ENCODE measurements around the gene C1QTNF4. TPM values are rescaled to one million over a fixed set of nuclear protein-coding genes. Genes with fewer than 3 reads are reported as not detected.

The C1QTNF4 gene
- total and polyA plus RNA-seq, 9 of the 15 experiments (the other 6 are each of a cell fraction or from before 2014, with no cell fraction given), result not detected

DNA sequence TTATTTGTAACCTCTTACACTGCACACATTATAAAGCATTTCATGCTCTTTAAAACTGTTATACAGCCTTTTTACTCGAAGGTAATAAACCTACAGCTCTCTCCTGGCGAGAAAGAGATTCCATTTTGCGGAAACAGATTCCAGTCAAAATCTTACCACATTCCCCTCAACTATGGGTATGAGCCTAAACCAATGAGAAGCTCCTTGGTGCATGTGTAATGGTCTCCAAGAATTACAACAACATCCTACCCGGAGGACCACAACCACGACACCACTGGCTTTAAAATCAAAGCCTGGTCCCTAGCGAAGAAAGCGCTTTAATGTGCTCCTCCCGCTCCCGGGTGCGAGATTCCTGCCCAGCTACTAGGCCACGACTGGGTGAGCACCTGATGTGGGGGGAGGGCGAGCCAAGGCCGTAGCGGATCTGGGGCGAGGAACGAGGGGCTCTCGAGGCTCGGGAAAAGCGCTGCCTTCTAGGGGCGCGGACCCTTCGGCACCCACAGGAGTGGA lies 42.1 kb downstream of the C1QTNF4 start:
- peak; percentile 29 for FAIRE-seq
- ChIA-PET POLR2A (interaction anchor here (0.6 to 3.8 kb wide), 9 partner anchors 10 to 1557 kb away, joined by 3 to 28 read pairs (median 5); partner anchors contain the start of gene PTPMT1), CTCF (ENCODE audit: low intra/inter-chr PET ratio) (no interaction called here)
- peak in 2 of 4 experiments; percentile 24 to 46 for DNase-seq (ENCODE audit: extremely low read depth in 1 of 4, low spot score in 3 of 4)
- BruUV-seq (replicated peaks), result no TSS peak
- Histone ChIP-seq H3K4me1 (replicated peaks in 1 of 2; ENCODE audit: control insufficient read depth in 2 of 2, insufficient read depth in 2 of 2, low read length in 2 of 2) (peaks cover 11 to 18% of the 10 kb centered on the region in 2 experiments; a peak in 4 of 5 replicates), H3K4me3 (peak overlapping the region; percentile 100), H3K79me2 (ENCODE audit: control insufficient read depth, insufficient read depth, low read length) (peaks cover 59% of the 10 kb centered on the region), H3K27me3 (ENCODE audit: control insufficient read depth in 2 of 2, insufficient read depth in 2 of 2, low read length in 2 of 2) (no peaks in the 10 kb centered on the region), H4K20me1 (replicated peaks; ENCODE audit: control insufficient read depth, insufficient read depth, low read length) (peaks cover 12% of the 10 kb centered on the region), H2AFZ (ENCODE audit: low read depth, low read length) (peak overlapping the region; percentile 69), H3K4me2 (ENCODE audit: insufficient read depth, low read length) (peak overlapping the region; percentile 96), H3K9me3 (replicated peaks; ENCODE audit: control insufficient read depth, insufficient read depth, low read depth, low read length) (no peaks in the 10 kb centered on the region), H3K36me3 (ENCODE audit: control insufficient read depth, insufficient read depth, low read length) (peaks cover 25% of the 10 kb centered on the region), H3K9ac (ENCODE audit: insufficient read depth in 1 of 2, low read depth in 2 of 2, low read length in 2 of 2) (peak overlapping the region; percentile 92 to 100), H3K9me1 (ENCODE audit: control insufficient read depth, insufficient read depth, low read length) (peaks cover 6% of the 10 kb centered on the region), H3K27ac (ENCODE audit: extremely low read depth, low read depth, low read length) (peak overlapping the region; percentile 92)
- ATAC-seq, result peak; percentile 23
- in situ Hi-C loops (cut with MboI) (no loop called here), intact Hi-C loops (cut with micrococcal nuclease) (loop anchor here (5.0 kb wide), 1 partner anchor 40 kb away; no protein-coding TSS in a partner anchor)
- 2% methylated on average over 22 of the region's 22 CpGs for WGBS (ENCODE audit: insufficient coverage, low coverage, missing lambda C conversion rate)
- TF ChIP-seq, protein P1, sequence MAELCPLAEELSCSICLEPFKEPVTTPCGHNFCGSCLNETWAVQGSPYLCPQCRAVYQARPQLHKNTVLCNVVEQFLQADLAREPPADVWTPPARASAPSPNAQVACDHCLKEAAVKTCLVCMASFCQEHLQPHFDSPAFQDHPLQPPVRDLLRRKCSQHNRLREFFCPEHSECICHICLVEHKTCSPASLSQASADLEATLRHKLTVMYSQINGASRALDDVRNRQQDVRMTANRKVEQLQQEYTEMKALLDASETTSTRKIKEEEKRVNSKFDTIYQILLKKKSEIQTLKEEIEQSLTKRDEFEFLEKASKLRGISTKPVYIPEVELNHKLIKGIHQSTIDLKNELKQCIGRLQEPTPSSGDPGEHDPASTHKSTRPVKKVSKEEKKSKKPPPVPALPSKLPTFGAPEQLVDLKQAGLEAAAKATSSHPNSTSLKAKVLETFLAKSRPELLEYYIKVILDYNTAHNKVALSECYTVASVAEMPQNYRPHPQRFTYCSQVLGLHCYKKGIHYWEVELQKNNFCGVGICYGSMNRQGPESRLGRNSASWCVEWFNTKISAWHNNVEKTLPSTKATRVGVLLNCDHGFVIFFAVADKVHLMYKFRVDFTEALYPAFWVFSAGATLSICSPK (IDR thresholded peaks at IDR 0.05; ENCODE audit: borderline replicate concordance), result no peak
- TF ChIP-seq IFI16 (CRISPR knock-in tag; IDR thresholded peaks at IDR 0.05) (no peak), SRSF9 (IDR thresholded peaks at IDR 0.05; ENCODE audit: borderline replicate concordance, low read depth, low read length) (no peak), ZNF778 (CRISPR knock-in tag; IDR thresholded peaks at IDR 0.05) (no peak), SIRT6 (IDR thresholded peaks at IDR 0.05; ENCODE audit: low read depth, low read length) (no peak), ARID3A (IDR thresholded peaks at IDR 0.05; ENCODE audit: borderline replicate concordance, low read depth, low read length) (no peak), KDM1A (IDR thresholded peaks at IDR 0.05) (0 out of 4 replicates have a peak, but pooled peaks of 1 of the 2 experiments have one; percentile 5), ZBTB7A (IDR thresholded peaks at IDR 0.05; ENCODE audit: borderline replicate concordance, control insufficient read depth, low read depth, low read length) (no peak), BDP1 (IDR thresholded peaks at IDR 0.05; ENCODE audit: insufficient read depth, insufficient read length) (no peak), ZNF77 (CRISPR knock-in tag; IDR thresholded peaks at IDR 0.05) (no peak), XRCC5 (IDR thresholded peaks at IDR 0.05; ENCODE audit: low read depth, low read length) (no peak)
- TF ChIP-seq, protein P2, sequence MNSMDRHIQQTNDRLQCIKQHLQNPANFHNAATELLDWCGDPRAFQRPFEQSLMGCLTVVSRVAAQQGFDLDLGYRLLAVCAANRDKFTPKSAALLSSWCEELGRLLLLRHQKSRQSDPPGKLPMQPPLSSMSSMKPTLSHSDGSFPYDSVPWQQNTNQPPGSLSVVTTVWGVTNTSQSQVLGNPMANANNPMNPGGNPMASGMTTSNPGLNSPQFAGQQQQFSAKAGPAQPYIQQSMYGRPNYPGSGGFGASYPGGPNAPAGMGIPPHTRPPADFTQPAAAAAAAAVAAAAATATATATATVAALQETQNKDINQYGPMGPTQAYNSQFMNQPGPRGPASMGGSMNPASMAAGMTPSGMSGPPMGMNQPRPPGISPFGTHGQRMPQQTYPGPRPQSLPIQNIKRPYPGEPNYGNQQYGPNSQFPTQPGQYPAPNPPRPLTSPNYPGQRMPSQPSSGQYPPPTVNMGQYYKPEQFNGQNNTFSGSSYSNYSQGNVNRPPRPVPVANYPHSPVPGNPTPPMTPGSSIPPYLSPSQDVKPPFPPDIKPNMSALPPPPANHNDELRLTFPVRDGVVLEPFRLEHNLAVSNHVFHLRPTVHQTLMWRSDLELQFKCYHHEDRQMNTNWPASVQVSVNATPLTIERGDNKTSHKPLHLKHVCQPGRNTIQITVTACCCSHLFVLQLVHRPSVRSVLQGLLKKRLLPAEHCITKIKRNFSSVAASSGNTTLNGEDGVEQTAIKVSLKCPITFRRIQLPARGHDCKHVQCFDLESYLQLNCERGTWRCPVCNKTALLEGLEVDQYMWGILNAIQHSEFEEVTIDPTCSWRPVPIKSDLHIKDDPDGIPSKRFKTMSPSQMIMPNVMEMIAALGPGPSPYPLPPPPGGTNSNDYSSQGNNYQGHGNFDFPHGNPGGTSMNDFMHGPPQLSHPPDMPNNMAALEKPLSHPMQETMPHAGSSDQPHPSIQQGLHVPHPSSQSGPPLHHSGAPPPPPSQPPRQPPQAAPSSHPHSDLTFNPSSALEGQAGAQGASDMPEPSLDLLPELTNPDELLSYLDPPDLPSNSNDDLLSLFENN (IDR thresholded peaks at IDR 0.05; ENCODE audit: low read depth in 2 of 2, low read length in 2 of 2), result no peak
- TF ChIP-seq, protein P3, sequence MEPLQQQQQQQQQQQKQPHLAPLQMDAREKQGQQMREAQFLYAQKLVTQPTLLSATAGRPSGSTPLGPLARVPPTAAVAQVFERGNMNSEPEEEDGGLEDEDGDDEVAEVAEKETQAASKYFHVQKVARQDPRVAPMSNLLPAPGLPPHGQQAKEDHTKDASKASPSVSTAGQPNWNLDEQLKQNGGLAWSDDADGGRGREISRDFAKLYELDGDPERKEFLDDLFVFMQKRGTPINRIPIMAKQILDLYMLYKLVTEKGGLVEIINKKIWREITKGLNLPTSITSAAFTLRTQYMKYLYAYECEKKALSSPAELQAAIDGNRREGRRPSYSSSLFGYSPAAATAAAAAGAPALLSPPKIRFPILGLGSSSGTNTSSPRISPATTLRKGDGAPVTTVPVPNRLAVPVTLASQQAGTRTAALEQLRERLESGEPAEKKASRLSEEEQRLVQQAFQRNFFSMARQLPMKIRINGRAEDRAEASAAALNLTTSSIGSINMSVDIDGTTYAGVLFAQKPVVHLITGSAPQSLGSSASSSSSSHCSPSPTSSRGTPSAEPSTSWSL (CRISPR knock-in tag; IDR thresholded peaks at IDR 0.05; ENCODE audit: borderline replicate concordance), result no peak

Data from K562 (cell line).